HepG2 (cell line): ENCODE data around the gene PDS5B. TPM values are rescaled to one million over a fixed set of nuclear protein-coding genes. Genes with fewer than 3 reads are reported as not detected.

Source experiments
- ATF1 ChIP-seq: IDR thresholded peaks from 2 replicates; pipeline ENCODE4 v1.6.1; 2016; ENCODE audit warnings: mild to moderate bottlenecking, control low read depth
- CREB1 ChIP-seq, 2 experiments: fragments of 450-650 bp in 1 of 2; IDR thresholded peaks; 2 replicates each; pipeline ENCODE4 v1.6.1; 2016 to 2017; ENCODE audit warnings: control low read depth in 1 of 2, mild to moderate bottlenecking in 1 of 2, missing compliant biosample characterization in 1 of 2, missing genetic modification characterization in 1 of 2
- FOXO1 ChIP-seq: sonication (generic); formaldehyde crosslinking; IDR thresholded peaks from 2 replicates; pipeline ENCODE4 v1.4.0; 2020; ENCODE audit warnings: missing genetic modification reagents
- MTA3 ChIP-seq: sonication (generic); formaldehyde crosslinking; IDR thresholded peaks from 2 replicates; pipeline ENCODE4 v1.4.0; 2020; ENCODE audit warnings: missing genetic modification reagents
- ZNF343 ChIP-seq: sonication (generic); formaldehyde crosslinking; IDR thresholded peaks from 2 replicates; pipeline ENCODE4 v1.4.0; 2020; ENCODE audit warnings: mild to moderate bottlenecking, missing genetic modification reagents
- ZNF792 ChIP-seq: IDR thresholded peaks from 2 replicates; pipeline ENCODE4 v1.6.1; 2016
- polyA plus RNA-seq, 8 experiments: library from polyadenylated mRNA; depleted of rRNA in 3 of 8; stranded (reverse) in 7 of 8; unstranded in 1 of 8; fragments of >200 nt; fragmentation: Illumina TruSeq in 4 of 8; extraction: Trizol in 4 of 8; gene quantifications; 2 replicates each; pipeline versions ENCODE4 v1.2.1 to v1.2.3, GENCODE V29; 2011 to 2016; ENCODE audit warnings: low read depth in 4 of 8, missing spikeins in 1 of 8, mixed read lengths in 1 of 8; ENCODE audit not compliant: insufficient read depth in 1 of 8
- total RNA-seq, 5 experiments: library from RNA; depleted of rRNA; stranded (reverse); fragments of >200 nt; fragmentation: Illumina TruSeq; extraction: Trizol; gene quantifications; 2 replicates each; pipeline ENCODE4 v1.2.3, GENCODE V29; 2016; ENCODE audit warnings: low read depth in 1 of 5
- TF ChIP-seq, protein P1 (sequence below): sonication (generic); formaldehyde crosslinking; IDR thresholded peaks from 2 replicates; pipeline ENCODE4 v1.5.0; 2020; ENCODE audit warnings: mild to moderate bottlenecking, missing genetic modification reagents, borderline replicate concordance
- TF ChIP-seq, protein P2 (sequence below): sonication (generic); formaldehyde crosslinking; conservative IDR thresholded peaks from 2 replicates; pipeline ENCODE4 v1.4.0; 2020; ENCODE audit warnings: missing genetic modification reagents
- TF ChIP-seq, protein P3 (sequence below): sonication (generic); formaldehyde crosslinking; IDR thresholded peaks from 2 replicates; pipeline ENCODE4 v1.4.0; 2020; ENCODE audit warnings: missing genetic modification reagents

PDS5B gene
- total and polyA plus RNA-seq, 2 of the 13 experiments (the other 11 are each of a cell fraction or from before 2014, with no cell fraction given), result 5.8 to 24.6 TPM

DNA sequence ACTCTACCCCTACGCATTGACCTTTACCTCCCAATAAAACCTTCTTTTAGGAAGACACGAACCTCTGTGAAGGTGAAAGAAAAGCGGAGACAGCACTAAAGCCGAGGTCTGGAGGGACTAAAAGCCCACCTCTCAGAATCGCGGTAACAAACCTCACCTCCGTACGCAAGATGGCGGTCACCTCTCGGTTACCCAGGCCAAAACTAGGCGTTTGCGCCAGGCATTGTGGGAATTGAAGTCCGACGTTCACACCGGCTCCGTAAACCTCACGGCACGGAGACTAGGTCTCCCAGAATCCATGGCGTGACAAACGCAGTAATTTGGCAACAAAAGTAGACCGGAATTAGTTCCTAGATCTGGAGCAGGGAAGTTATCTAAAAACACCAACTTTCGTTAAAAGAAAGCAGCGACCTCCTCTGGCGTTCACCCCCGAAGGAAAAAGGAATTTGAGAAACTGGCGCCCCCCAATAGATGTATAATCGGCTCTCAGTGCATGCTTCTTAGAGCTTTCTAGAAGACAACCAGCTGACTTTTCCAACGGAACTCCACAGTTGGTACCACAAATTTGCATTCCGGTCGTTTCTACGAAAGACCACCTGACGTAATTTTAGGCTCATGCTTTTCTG is 47.5 kb upstream of the PDS5B start, which contains the start of gene N4BP2L2 (continued):
- TF ChIP-seq, protein P1, sequence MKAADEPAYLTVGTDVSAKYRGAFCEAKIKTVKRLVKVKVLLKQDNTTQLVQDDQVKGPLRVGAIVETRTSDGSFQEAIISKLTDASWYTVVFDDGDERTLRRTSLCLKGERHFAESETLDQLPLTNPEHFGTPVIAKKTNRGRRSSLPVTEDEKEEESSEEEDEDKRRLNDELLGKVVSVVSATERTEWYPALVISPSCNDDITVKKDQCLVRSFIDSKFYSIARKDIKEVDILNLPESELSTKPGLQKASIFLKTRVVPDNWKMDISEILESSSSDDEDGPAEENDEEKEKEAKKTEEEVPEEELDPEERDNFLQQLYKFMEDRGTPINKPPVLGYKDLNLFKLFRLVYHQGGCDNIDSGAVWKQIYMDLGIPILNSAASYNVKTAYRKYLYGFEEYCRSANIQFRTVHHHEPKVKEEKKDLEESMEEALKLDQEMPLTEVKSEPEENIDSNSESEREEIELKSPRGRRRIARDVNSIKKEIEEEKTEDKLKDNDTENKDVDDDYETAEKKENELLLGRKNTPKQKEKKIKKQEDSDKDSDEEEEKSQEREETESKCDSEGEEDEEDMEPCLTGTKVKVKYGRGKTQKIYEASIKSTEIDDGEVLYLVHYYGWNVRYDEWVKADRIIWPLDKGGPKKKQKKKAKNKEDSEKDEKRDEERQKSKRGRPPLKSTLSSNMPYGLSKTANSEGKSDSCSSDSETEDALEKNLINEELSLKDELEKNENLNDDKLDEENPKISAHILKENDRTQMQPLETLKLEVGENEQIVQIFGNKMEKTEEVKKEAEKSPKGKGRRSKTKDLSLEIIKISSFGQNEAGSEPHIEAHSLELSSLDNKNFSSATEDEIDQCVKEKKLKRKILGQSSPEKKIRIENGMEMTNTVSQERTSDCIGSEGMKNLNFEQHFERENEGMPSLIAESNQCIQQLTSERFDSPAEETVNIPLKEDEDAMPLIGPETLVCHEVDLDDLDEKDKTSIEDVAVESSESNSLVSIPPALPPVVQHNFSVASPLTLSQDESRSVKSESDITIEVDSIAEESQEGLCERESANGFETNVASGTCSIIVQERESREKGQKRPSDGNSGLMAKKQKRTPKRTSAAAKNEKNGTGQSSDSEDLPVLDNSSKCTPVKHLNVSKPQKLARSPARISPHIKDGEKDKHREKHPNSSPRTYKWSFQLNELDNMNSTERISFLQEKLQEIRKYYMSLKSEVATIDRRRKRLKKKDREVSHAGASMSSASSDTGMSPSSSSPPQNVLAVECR (CRISPR knock-in tag), result peak; percentile 79
- TF ChIP-seq ZNF343 (CRISPR knock-in tag) (0 out of 2 replicates have a peak, but pooled peaks have one; percentile 46), FOXO1 (CRISPR knock-in tag) (peak; percentile 78; the same call in 1 of the 2 replicates), MTA3 (CRISPR knock-in tag) (no peak), ATF1 (peak; percentile 90), CREB1 (IDR thresholded peaks at IDR 0.05) (peak; percentile 42), CREB1 (CRISPR knock-in tag; IDR thresholded peaks at IDR 0.05) (peak; percentile 95), ZNF792 (CRISPR knock-in tag) (peak; percentile 65)
- TF ChIP-seq, protein P2, sequence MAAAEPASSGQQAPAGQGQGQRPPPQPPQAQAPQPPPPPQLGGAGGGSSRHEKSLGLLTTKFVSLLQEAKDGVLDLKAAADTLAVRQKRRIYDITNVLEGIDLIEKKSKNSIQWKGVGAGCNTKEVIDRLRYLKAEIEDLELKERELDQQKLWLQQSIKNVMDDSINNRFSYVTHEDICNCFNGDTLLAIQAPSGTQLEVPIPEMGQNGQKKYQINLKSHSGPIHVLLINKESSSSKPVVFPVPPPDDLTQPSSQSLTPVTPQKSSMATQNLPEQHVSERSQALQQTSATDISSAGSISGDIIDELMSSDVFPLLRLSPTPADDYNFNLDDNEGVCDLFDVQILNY (CRISPR knock-in tag), result no peak
- TF ChIP-seq, protein P3, sequence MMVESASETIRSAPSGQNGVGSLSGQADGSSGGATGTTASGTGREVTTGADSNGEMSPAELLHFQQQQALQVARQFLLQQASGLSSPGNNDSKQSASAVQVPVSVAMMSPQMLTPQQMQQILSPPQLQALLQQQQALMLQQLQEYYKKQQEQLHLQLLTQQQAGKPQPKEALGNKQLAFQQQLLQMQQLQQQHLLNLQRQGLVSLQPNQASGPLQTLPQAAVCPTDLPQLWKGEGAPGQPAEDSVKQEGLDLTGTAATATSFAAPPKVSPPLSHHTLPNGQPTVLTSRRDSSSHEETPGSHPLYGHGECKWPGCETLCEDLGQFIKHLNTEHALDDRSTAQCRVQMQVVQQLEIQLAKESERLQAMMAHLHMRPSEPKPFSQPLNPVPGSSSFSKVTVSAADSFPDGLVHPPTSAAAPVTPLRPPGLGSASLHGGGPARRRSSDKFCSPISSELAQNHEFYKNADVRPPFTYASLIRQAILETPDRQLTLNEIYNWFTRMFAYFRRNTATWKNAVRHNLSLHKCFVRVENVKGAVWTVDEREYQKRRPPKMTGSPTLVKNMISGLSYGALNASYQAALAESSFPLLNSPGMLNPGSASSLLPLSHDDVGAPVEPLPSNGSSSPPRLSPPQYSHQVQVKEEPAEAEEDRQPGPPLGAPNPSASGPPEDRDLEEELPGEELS, result peak; percentile 56; the same call in 1 of the 2 replicates
